Stimulated activated CD8-positive, alpha-beta memory T cell treated with anti-CD3 and anti-CD28 coated beads, Interleukin-12 subunit alpha, Interleukin-12 subunit beta, amount 100 ng/mL, for 24 hours (primary cell): ENCODE data around the gene HSPA2.
"Not testable (repeated sequence)": the region's sequence is repeated elsewhere in the genome, so short reads cannot be mapped to it uniquely, and the experiment has no call there.

Source experiments
- DNase-seq: peaks from one replicate; pipeline ENCODE4 v3.0.0-alpha.2; 2020; ENCODE audit errors: extremely low read depth

HSPA2 gene

GRCh38 chr14:64515053-64515452 lies 25.5 kb upstream of the HSPA2 start:
- DNase-seq, result no peak

- DNase-seq, result no peak
Observed at GRCh38 chr14:64516969-64517368, 23.6 kb upstream of the HSPA2 start.

GRCh38 chr14:64517667-64518066 lies 22.9 kb upstream of the HSPA2 start:
- not testable (repeated sequence) for DNase-seq

GRCh38 chr14:64518229-64518628 lies 22.3 kb upstream of the HSPA2 start:
- no peak for DNase-seq

- no peak for DNase-seq
Observed at GRCh38 chr14:64520699-64521098, 19.8 kb upstream of the HSPA2 start.

- DNase-seq, result no peak
Observed at GRCh38 chr14:64522591-64523355, 17.8 kb upstream of the HSPA2 start.

GRCh38 chr14:64525354-64525753 lies 15.2 kb upstream of the HSPA2 start:
- DNase-seq, result no peak

- DNase-seq, result no peak
Observed at GRCh38 chr14:64531567-64531966, 9.0 kb upstream of the HSPA2 start.

GRCh38 chr14:64536488-64537245 lies 3.9 kb upstream of the HSPA2 start:
- no peak for DNase-seq

- no peak for DNase-seq
Observed at GRCh38 chr14:64541261-64541971, 875 bp downstream of the HSPA2 start.

GRCh38 chr14:64541972-64542835 lies 1.7 kb downstream of the HSPA2 start:
- DNase-seq, result no peak

GRCh38 chr14:64542836-64543201 lies 2.3 kb downstream of the HSPA2 start:
- DNase-seq, result no peak

GRCh38 chr14:64544607-64545312 lies 4.2 kb downstream of the HSPA2 start:
- no peak for DNase-seq

GRCh38 chr14:64549016-64549415 lies 8.5 kb downstream of the HSPA2 start:
- DNase-seq, result no peak

- DNase-seq, result no peak
Observed at GRCh38 chr14:64549791-64550620, 9.5 kb downstream of the HSPA2 start, which contains the start of gene PPP1R36. Gene PPP1R36, plus strand, starts transcription at chr14:64549961. Its CDS starts 37 bp downstream, at chr14:64549998.

GRCh38 chr14:64550621-64551333 lies 10.2 kb downstream of the HSPA2 start:
- DNase-seq, result no peak

GRCh38 chr14:64554556-64554955 lies 14.0 kb downstream of the HSPA2 start:
- DNase-seq, result no peak

GRCh38 chr14:64556526-64556925 lies 16.0 kb downstream of the HSPA2 start:
- DNase-seq, result no peak

GRCh38 chr14:64558216-64558615 lies 17.7 kb downstream of the HSPA2 start:
- DNase-seq, result not testable (repeated sequence)
